ENCODE results near the gene CERS6. TPM values are rescaled to one million over a fixed set of nuclear protein-coding genes. Genes with fewer than 3 reads are reported as not detected.

The CERS6 gene
- total RNA-seq, 1 donor from 2014 or later: 10.9 TPM

DNA sequence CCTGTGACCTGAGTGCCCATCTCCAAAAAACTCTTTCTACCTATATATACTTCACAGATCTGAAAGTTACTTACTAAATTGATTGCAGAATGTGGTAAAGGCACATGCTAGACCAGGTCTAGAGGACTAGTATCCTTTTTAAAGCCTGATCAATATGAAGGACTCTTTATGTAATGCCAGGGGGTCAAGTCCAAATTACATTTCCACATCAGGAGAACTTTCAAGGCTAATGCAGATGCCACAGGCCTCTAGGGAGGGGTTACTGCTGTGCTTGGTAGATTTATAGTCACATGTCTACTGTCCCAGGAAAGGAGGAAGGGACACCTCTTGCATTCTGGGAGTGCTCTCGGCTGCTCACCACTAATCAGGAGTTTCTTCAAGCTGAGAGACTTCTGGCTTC is 227.9 kb downstream of the CERS6 start:
- intact Hi-C loops (cut with DNase I): no loop called here
- TF ChIP-seq, protein P1, sequence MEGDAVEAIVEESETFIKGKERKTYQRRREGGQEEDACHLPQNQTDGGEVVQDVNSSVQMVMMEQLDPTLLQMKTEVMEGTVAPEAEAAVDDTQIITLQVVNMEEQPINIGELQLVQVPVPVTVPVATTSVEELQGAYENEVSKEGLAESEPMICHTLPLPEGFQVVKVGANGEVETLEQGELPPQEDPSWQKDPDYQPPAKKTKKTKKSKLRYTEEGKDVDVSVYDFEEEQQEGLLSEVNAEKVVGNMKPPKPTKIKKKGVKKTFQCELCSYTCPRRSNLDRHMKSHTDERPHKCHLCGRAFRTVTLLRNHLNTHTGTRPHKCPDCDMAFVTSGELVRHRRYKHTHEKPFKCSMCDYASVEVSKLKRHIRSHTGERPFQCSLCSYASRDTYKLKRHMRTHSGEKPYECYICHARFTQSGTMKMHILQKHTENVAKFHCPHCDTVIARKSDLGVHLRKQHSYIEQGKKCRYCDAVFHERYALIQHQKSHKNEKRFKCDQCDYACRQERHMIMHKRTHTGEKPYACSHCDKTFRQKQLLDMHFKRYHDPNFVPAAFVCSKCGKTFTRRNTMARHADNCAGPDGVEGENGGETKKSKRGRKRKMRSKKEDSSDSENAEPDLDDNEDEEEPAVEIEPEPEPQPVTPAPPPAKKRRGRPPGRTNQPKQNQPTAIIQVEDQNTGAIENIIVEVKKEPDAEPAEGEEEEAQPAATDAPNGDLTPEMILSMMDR (IDR thresholded peaks at IDR 0.05): no peak

DNA sequence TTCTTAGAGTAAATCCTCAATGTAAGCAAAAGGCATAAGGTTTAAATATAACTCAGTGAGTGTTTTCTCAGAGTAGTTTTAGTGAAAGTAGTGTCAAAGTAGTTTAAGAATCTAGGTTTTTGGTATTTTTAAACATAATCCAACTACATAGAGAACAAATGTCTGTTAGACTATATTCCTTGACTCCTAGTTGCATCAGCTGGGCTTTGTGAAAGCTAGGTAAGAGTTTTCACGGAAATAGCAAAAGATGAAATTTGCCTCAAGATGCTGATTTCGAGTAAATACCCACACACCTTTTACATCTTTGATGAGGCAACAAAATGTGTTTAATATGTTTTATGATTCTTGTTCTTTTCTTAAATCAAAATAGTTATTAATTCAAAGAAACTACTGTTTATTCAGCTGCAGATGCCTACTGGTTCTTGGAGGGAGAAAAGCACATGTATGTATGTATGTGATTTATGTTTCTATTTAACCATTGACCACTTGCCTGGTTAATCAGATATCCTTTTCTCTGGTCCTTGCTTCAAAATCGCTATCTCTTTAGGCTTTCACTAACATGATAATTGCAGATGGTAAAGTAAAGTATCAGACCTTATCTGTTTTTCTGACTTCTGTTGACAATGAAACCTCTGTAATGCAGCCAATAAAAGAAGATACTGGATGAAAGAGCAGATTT is 229.0 kb downstream of the CERS6 start:
- no peak overlapping the region for H3K27ac ChIP-seq
- intact Hi-C loops (cut with DNase I): no loop called here
- H3K27me3 ChIP-seq: no peaks in the 10 kb centered on the region
- no peaks in the 10 kb centered on the region for H3K36me3 ChIP-seq
- DNase-seq (ENCODE audit: low spot score in 2 of 2): no peak
- no peaks in the 10 kb centered on the region for H3K4me1 ChIP-seq
- TF ChIP-seq, protein P1 (IDR thresholded peaks at IDR 0.05): no peak
- no peaks in the 10 kb centered on the region for H3K9me3 ChIP-seq
- no peak overlapping the region for H3K4me3 ChIP-seq

More for the DNA sequence above, 227.9 kb downstream of the CERS6 start:
- Histone ChIP-seq H3K4me1 (no peaks in the 10 kb centered on the region), H3K36me3 (no peaks in the 10 kb centered on the region), H3K4me3 (no peak overlapping the region), H3K27ac (no peak overlapping the region), H3K27me3 (no peaks in the 10 kb centered on the region), H3K9me3 (no peaks in the 10 kb centered on the region)
- DNase-seq (ENCODE audit: low spot score in 2 of 2): no peak

DNA sequence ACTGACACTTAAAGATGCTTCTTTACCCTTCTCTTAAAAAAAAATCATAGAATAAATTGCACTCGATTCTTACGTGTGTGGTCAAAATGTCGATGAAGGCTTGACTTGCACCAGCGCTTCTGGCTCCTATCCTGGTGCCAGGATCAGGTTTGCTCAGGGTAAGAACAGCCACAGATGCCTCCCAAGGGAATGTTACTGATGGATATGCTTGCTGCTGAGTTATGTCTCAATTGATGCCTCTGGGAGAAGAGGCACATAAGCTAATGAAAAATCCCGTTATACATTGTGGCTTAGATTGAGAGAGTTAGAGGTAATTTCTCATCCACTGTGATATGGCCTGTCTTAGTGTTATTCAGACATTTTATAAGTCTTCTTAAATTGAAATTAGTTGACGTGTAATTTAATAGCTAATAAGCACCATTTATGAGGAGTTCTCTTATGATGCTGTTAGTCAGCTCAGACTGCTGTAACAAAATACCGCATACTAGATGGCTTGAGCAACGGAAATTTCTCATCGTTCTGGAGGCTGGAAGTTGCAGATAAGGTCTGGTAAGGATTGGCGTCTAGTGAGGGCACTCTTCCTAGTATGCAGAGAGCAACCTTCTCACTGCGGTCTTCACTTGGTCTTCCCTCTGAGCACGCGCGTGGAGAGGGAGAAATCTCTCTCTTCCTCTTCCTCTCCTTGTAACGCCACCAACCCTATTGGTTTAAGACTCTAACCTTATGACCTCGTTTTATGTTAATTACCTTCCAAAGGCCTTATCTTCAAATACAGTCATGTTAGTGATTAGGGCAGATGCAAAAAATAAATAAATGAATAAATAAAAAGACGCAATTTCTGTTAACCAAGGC is 229.8 kb downstream of the CERS6 start:
- no peak for DNase-seq (ENCODE audit: low spot score in 2 of 2)
- Histone ChIP-seq H3K27me3 (no peaks in the 10 kb centered on the region), H3K9me3 (no peaks in the 10 kb centered on the region), H3K36me3 (no peaks in the 10 kb centered on the region), H3K27ac (no peak overlapping the region), H3K4me1 (no peaks in the 10 kb centered on the region), H3K4me3 (no peak overlapping the region)
- TF ChIP-seq, protein P1 (IDR thresholded peaks at IDR 0.05): no peak
- intact Hi-C loops (cut with DNase I): loop anchor here (2.0 kb wide), 1 partner anchor 339 kb away; no protein-coding TSS in a partner anchor

DNA sequence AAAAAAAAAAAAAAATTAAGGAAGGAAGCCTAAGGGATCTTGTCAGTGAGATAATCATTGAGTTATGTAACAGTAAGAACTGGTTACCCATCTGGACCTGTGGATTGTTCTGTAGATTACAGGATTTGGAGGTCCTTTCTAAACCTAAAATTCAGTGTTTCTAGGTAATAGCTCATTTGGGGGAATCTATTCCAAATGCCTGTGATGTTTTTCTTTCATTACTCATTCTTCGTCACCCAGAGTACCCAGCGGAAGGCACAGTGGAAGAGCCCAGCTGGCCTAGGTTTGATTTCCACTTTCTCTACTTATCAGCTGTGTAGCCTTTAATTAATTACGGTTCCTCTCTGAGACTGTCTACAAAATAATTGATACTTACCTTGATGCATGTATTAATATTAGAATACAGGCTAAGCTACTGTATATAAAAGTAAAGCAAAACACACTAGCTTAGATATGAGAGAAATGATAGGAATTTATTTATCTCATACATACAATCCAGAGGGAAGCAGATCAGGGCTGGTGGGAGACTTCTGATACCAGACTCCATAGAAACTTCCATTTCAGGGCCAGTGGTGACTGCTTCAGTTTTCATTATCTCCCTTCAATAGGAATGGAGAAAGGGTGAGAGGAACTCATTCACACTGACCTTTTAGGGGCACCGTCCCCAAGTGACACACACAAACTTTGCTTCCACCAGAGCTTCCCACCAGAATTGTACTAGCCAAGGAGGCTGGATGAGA is 230.6 kb downstream of the CERS6 start:
- DNase-seq (ENCODE audit: low spot score in 2 of 2): no peak
- TF ChIP-seq, protein P1 (IDR thresholded peaks at IDR 0.05): no peak
- no peak overlapping the region for H3K27ac ChIP-seq
- H3K4me1 ChIP-seq: no peaks in the 10 kb centered on the region
- no peaks in the 10 kb centered on the region for H3K9me3 ChIP-seq
- H3K36me3 ChIP-seq: peaks cover 0 to 4% of the 10 kb centered on the region in 2 donors
- no peak overlapping the region for H3K4me3 ChIP-seq
- H3K27me3 ChIP-seq: no peaks in the 10 kb centered on the region
- intact Hi-C loops (cut with DNase I): loop anchor here (2.0 kb wide), 1 partner anchor 340 kb away; no protein-coding TSS in a partner anchor

DNA sequence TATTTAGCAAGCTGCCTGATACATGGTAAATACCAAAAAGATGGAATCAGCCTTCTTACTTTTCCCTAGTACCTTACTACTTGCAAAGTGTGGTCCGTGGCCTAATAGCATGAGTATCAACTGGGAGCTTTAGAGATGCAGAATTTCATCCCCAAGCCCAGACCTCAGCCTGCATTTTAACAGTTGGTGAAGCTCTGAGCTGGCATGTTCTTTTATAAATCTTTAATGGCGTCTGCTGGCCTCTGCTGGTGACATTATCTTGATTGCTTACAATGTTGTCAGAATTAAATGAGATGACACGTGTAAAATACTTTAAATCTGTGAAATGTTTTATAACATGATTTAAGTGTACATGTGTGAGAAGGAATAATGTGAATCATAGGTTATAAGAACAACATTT is 231.2 kb downstream of the CERS6 start:
- Histone ChIP-seq H3K4me1 (no peaks in the 10 kb centered on the region), H3K27ac (no peak overlapping the region), H3K9me3 (no peaks in the 10 kb centered on the region), H3K27me3 (no peaks in the 10 kb centered on the region), H3K36me3 (peaks cover 0 to 5% of the 10 kb centered on the region in 2 donors), H3K4me3 (no peak overlapping the region)
- TF ChIP-seq, protein P1 (IDR thresholded peaks at IDR 0.05): peak in 1 of 3 experiments; percentile 25
- DNase-seq (ENCODE audit: low spot score in 2 of 2): no peak
- intact Hi-C loops (cut with DNase I): loop anchor here (2.0 kb wide), 1 partner anchor 341 kb away; no protein-coding TSS in a partner anchor
